MV-4-11 (cell line): ENCODE results near the gene ATOH7.
"Not testable (repeated sequence)": the region's sequence is repeated elsewhere in the genome, so short reads cannot be mapped to it uniquely, and the experiment has no call there.

Experiments
- DNase-seq: peaks from one replicate; lab custom pipeline; 2025; lab: John Stamatoyannopoulos, UW

The ATOH7 gene

DNA sequence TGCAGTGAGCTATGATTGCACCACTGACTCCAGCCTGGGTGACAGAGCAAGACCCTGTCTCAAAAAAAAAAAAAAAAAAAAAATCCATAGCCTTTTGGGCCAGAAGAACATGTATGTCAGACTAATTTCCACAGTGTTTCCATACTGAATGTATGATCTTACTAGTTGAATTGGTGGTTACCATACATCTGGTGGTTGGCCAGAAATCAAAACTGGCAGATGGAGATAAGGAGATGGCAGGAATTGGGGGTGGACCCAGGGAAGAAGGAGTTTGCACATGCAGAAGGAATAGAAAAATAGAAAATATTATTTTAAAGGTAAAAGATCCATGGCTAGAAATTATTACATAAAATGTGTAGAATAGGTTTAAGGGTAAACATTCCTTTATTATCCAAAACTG lies 3.7 kb upstream of the ATOH7 start:
- no peak for DNase-seq

GRCh38 chr10:68235111-68235510 lies 3.2 kb upstream of the ATOH7 start:
- no peak for DNase-seq

- no peak for DNase-seq
Measured at GRCh38 chr10:68233046-68233445, 1.1 kb upstream of the ATOH7 start.

- DNase-seq = peak; percentile 23
Measured at GRCh38 chr10:68231106-68231816, 652 bp downstream of the ATOH7 start.

DNA sequence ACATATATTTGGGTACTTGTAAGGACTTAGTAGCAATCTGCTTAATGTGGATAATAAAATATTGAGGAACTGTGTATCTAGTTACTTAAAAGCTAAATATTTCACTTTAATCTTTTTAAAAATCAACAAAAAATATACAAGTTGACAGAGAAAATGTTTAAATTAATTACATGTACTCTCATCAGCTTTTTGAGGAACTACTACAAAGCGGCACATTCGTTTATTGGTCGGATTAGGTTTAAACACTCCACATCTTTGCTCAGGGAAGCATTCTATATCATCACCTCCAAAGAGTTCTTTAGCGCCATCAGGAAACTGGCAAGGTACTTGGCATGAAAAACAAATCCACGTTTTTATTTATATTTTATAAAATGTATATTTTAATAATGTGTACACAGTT lies 1.6 kb downstream of the ATOH7 start:
- no peak for DNase-seq

DNA sequence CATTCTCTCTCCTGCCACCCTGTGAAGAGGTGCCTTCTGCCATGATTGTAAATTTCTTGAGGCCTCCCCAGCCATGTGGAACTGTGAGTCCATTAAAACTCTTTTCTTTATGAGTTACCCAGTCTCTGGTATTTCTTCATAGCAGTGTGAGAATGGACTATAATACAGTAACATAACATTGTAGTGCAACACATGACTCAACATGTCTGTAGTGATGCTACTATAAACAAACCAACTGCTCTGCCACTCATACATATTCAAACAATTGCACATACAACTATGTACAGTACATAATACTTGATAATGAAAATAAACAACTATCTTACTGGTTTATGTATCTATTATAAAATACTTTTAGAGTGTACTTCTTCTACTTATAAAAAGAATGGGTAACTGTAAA lies 7.1 kb downstream of the ATOH7 start:
- no peak for DNase-seq

- DNase-seq = no peak
Measured at GRCh38 chr10:68223535-68224165, 8.3 kb downstream of the ATOH7 start.

- no peak for DNase-seq
Measured at GRCh38 chr10:68222391-68222790, 9.5 kb downstream of the ATOH7 start.

DNA sequence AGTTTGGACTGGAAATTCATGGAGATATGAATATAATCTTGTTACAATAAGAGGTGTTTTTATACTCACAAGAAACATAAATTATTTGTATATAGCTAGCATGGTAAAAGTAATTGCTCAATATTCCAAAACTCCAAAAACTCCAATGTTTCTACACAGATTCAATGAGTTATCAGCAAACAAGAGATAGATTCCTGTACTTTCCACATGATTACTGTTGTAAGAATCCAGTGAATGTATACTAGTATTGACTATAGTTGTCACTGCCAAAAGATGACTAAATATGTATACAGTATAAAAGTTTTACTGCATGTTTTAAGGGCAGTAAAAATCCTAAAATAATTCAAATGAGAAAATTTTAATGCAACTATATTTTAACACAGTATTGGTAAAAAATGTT lies 10.7 kb downstream of the ATOH7 start:
- no peak for DNase-seq

GRCh38 chr10:68218786-68219185 lies 13.1 kb downstream of the ATOH7 start:
- no peak for DNase-seq

- peak; percentile 33 for DNase-seq
Measured at GRCh38 chr10:68212721-68213352, 19.1 kb downstream of the ATOH7 start.

- no peak for DNase-seq
Measured at GRCh38 chr10:68211669-68212068, 20.2 kb downstream of the ATOH7 start.

GRCh38 chr10:68208424-68209042 lies 23.4 kb downstream of the ATOH7 start:
- peak; percentile 41 for DNase-seq

DNA sequence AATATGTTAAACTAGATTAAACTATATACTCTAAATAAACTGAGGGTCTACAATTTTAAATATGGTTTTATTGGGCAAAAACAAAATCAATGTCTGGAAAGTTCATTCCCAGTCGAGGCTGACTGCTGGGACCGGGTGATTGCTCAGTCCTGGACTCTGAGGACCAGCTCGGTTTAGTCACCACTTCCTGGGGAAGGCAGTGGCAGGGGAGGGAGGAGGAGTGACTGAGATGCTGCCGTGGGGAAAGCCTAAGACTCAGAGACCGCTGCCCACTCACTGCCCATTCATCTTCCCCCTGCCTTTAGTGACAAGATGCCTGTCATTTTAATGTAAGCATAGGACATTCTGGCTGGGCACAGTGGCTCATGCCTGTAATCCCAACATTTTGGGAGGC lies 29.0 kb downstream of the ATOH7 start:
- peak; percentile 65 for DNase-seq

- no peak for DNase-seq
Measured at GRCh38 chr10:68196701-68197100, 35.2 kb downstream of the ATOH7 start.

DNA sequence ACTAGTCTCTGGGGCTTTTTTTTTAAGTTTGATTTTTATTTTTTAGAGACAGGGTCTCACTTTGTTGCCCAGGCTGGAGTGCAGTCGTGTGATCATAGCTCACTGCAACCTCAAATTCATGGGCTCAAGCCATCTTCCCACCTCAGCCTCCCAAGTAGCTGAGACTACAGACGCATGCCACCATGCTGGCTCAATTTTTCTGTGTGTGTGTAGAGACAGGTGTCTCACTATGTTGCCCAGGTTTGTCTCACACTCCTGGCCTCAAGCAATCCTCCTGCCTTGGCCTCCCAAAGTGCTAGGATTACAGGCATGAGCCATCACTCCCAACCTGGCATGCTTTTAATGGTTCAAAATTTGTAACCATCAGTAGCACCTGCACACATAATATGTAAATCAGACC lies 36.1 kb downstream of the ATOH7 start:
- DNase-seq = not testable (repeated sequence)

- no peak for DNase-seq
Measured at GRCh38 chr10:68194290-68194689, 37.6 kb downstream of the ATOH7 start.

- no peak for DNase-seq
Measured at GRCh38 chr10:68192113-68192512, 39.8 kb downstream of the ATOH7 start.

DNA sequence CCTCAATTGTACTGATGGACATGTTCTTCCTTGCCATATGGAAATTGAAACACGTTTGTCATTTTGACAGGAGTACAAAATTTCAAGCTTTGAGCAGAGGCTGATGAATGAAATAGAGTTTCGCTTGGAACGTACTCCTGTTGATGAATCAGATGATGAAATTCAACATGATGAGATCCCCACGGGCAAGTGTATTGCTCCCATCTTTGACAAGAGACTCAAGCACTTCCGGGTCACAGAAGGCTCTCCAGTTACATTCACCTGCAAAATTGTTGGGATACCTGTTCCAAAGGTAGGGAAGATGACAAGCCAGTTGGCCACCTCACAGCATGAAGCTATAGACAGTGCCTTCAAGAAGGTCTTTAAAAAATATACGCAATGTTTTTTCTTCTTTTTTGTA lies 43.1 kb downstream of the ATOH7 start:
- no peak for DNase-seq

DNA sequence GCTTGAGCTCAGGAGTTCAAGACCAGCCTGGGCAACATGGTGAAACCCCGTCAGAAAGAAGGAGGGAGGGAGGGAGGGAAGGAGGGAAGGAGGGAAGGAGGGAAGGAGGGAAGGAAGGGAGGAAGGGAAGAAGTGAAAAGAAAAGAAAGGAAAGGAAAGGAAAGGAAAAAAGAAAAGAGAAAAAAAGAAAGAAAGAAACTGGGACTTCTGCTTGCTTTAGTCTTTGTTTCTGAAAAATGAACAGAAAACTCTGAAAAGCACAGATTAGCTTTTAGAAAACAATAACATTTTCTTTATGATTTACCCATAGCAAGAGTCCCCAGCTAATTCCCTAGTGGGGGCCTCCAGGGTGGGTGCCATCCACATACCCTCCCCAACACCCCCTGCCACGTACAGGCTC lies 46.8 kb downstream of the ATOH7 start:
- no peak for DNase-seq

GRCh38 chr10:68184546-68184945 lies 47.4 kb downstream of the ATOH7 start:
- DNase-seq = no peak
